Nephron progenitor cell (in vitro differentiated cells): ENCODE results near the gene DSCAM.
A peak's percentile ranks its signal among the peaks of the same experiment; 100 is the strongest.

Experiments used
- DNase-seq: peaks from one replicate; pipeline ENCODE4 v3.0.0; 2021
- H3K27ac Mint-ChIP-seq: 2 replicates; pipeline ENCODE4 v1.8.0; 2021; ENCODE audit warnings: mild to moderate bottlenecking, moderate library complexity, mixed read lengths
- H3K27me3 Mint-ChIP-seq: 2 replicates; pipeline ENCODE4 v1.8.0; 2021; ENCODE audit warnings: mild to moderate bottlenecking, low read depth, mixed read lengths; ENCODE audit not compliant: poor library complexity
- H3K36me3 Mint-ChIP-seq: 2 replicates; pipeline ENCODE4 v1.8.0; 2021; ENCODE audit warnings: low read depth, mixed read lengths
- H3K4me1 Mint-ChIP-seq: 2 replicates; pipeline ENCODE4 v1.8.0; 2021; ENCODE audit warnings: mixed read lengths
- H3K4me3 Mint-ChIP-seq: 2 replicates; pipeline ENCODE4 v1.8.0; 2021; ENCODE audit warnings: mild to moderate bottlenecking, moderate library complexity, mixed read lengths
- H3K9me3 Mint-ChIP-seq: 2 replicates; pipeline ENCODE4 v1.8.0; 2021; ENCODE audit warnings: mild to moderate bottlenecking, moderate library complexity, mixed read lengths
- CTCF ChIP-seq: fragments of 200-600 bp; sonication (generic); IDR thresholded peaks from 2 replicates; pipeline ENCODE4 v1.5.0; 2021; ENCODE audit warnings: antibody characterized with exemption

The DSCAM gene

GRCh38 chr21:40176724-40177123 is 670.2 kb downstream of the DSCAM start:
- Mint-ChIP-seq H3K9me3 (peaks cover 4% of the 10 kb centered on the region), H3K4me1 (peaks cover 5% of the 10 kb centered on the region), H3K4me3 (no peak overlapping the region), H3K27me3 (peaks cover 25% of the 10 kb centered on the region), H3K27ac (no peak overlapping the region), H3K36me3 (peaks cover 2% of the 10 kb centered on the region)
- no peak for TF ChIP-seq CTCF
- no peak for DNase-seq

DNA sequence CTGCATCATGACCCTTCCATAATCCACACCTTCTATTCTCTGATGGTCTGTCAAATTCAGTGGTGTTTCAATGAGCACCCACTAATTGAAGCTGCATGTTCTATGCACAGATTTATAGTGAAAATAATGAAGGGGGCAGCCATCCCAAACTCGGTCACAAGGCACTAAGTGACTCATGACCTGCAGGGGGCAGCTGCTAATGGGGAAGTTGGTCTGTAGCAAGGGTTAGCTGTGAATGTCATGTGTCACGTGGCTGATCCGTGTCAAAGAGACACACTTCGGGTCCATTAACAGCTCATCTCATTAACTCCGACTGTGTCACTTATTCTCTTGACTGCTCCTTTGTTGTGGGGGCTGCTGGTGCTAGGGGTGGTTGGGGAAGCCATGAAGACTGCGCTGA is 673.1 kb downstream of the DSCAM start:
- H3K4me3 Mint-ChIP-seq, result no peak overlapping the region
- no peaks in the 10 kb centered on the region for H3K9me3 Mint-ChIP-seq
- H3K27ac Mint-ChIP-seq, result no peak overlapping the region
- peaks cover 29% of the 10 kb centered on the region for H3K27me3 Mint-ChIP-seq
- no peak for DNase-seq
- no peak for TF ChIP-seq CTCF
- H3K36me3 Mint-ChIP-seq, result no peaks in the 10 kb centered on the region
- peaks cover 5% of the 10 kb centered on the region for H3K4me1 Mint-ChIP-seq

DNA sequence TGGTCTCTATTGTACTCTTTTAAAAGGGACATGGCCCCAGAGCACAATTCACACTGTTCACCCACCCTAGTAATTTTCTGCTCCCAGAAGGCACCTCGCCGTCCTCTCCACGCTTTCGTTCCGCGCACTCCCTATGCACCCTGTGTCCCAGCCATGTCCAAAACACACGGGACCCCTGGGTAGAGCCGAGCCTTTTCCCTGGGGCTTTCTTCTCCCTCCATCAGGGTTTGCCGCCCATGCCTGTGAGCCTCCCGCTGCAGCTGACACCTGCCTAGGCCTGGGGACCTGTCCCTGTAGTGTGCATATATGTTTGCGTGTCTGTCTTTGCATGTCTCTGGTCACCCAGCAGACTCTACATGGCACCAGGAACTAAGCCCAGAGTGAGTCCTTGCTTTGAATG is 677.0 kb downstream of the DSCAM start:
- Mint-ChIP-seq H3K36me3 (no peaks in the 10 kb centered on the region), H3K4me1 (no peaks in the 10 kb centered on the region), H3K27me3 (peaks cover 18% of the 10 kb centered on the region), H3K4me3 (no peak overlapping the region), H3K27ac (peak overlapping the region; percentile 50), H3K9me3 (no peaks in the 10 kb centered on the region)
- no peak for DNase-seq
- no peak for TF ChIP-seq CTCF

DNA sequence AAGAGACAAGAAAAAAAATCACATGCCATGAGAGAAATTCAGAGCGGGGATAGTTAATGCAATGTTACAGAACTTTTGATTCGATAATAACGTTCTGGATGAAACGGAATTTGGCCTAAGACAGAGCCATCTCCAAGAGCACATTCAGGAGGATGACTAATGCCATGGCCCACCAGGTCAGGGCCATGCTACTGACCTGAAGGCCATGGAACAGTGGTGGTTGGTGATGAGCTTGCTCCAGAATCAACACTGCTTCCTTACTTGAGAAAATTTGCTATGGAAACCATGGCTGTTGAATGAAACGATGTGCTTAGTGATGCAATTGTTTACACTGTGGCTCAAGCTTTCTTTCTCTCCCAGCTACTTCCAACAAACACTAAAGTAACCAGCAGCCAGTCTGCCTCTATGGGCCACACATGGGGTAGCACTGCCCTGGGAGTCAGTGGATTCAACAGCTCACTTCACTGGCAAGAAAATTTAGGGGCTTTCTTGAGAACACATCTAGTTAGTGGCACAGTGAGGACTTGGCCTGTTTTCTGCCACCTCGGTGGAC is 680.6 kb downstream of the DSCAM start:
- DNase-seq, result no peak
- Mint-ChIP-seq H3K4me1 (no peaks in the 10 kb centered on the region), H3K27me3 (peaks cover 11% of the 10 kb centered on the region), H3K9me3 (no peaks in the 10 kb centered on the region), H3K4me3 (no peak overlapping the region), H3K27ac (no peak overlapping the region), H3K36me3 (no peaks in the 10 kb centered on the region)
- TF ChIP-seq CTCF, result no peak

GRCh38 chr21:40165773-40166070 is 681.2 kb downstream of the DSCAM start:
- Mint-ChIP-seq H3K9me3 (no peaks in the 10 kb centered on the region), H3K27me3 (peaks cover 11% of the 10 kb centered on the region), H3K4me3 (no peak overlapping the region), H3K36me3 (no peaks in the 10 kb centered on the region), H3K4me1 (no peaks in the 10 kb centered on the region), H3K27ac (no peak overlapping the region)
- TF ChIP-seq CTCF, result no peak
- DNase-seq, result no peak

- no peaks in the 10 kb centered on the region for H3K9me3 Mint-ChIP-seq
- no peak overlapping the region for H3K4me3 Mint-ChIP-seq
- no peak overlapping the region for H3K27ac Mint-ChIP-seq
- H3K36me3 Mint-ChIP-seq, result no peaks in the 10 kb centered on the region
- no peak for TF ChIP-seq CTCF
- no peak for DNase-seq
- peaks cover 11% of the 10 kb centered on the region for H3K27me3 Mint-ChIP-seq
- no peaks in the 10 kb centered on the region for H3K4me1 Mint-ChIP-seq
Measured at GRCh38 chr21:40164905-40165772, 681.8 kb downstream of the DSCAM start.
